PC-9 (cell line): ENCODE data around the gene CD9. TPM values are rescaled to one million over a fixed set of nuclear protein-coding genes. Genes with fewer than 3 reads are reported as not detected.

Experiments used
- BruUV-seq: library from RNA; stranded (reverse); fragments of 400-500 nt; replicated peaks from 2 replicates; lab custom pipeline; 2021; lab: Mats Ljungman, UMichigan
- CTCF ChIA-PET: fragments of 300-600 bp; sonication (Branson Sonifier 250); formaldehyde crosslinking; loops from one replicate; lab custom pipeline; 2022; ENCODE audit warnings: antibody characterized with exemption; lab: Charles Lee
- POLR2A ChIA-PET: fragments of 300-600 bp; sonication (Branson Sonifier 250); formaldehyde crosslinking; loops from one replicate; lab custom pipeline; 2022; ENCODE audit warnings: antibody characterized with exemption; ENCODE audit not compliant: unreplicated experiment; lab: Charles Lee
- DNase-seq, 2 experiments: peaks; one replicate each; pipeline versions ENCODE4 v3.0.0 to v3.0.0-alpha.2; 2015 to 2022; ENCODE audit warnings: mixed read lengths in 1 of 2
- H2AFZ ChIP-seq: fragments of 200-600 bp; sonication (generic); 2 replicates; pipeline ENCODE4 v1.8.1; 2017; ENCODE audit warnings: antibody characterized with exemption
- H3F3A ChIP-seq: fragments of 200-600 bp; sonication (generic); 2 replicates; pipeline ENCODE4 v1.8.1; 2017; ENCODE audit warnings: antibody characterized with exemption, mild to moderate bottlenecking, low read depth; ENCODE audit not compliant: insufficient read depth
- H3K27ac ChIP-seq: fragments of 200-600 bp; sonication (generic); 2 replicates; pipeline ENCODE4 v1.6.1; 2016; ENCODE audit warnings: mixed run types
- H3K27me3 ChIP-seq: fragments of 200-600 bp; sonication (generic); 2 replicates; pipeline ENCODE4 v1.6.1; 2016; ENCODE audit warnings: low read depth, mixed run types; ENCODE audit not compliant: insufficient read depth
- H3K36me3 ChIP-seq: fragments of 200-600 bp; sonication (generic); 2 replicates; pipeline ENCODE4 v1.6.1; 2016; ENCODE audit warnings: low read depth, mixed run types
- H3K4me1 ChIP-seq: fragments of 200-600 bp; sonication (generic); replicated peaks from 2 replicates; pipeline ENCODE4 v1.6.1; 2016; ENCODE audit warnings: mixed run types; ENCODE audit not compliant: insufficient read depth
- H3K4me2 ChIP-seq: fragments of 200-600 bp; sonication (generic); 2 replicates; pipeline ENCODE4 v1.6.1; 2017; ENCODE audit warnings: mixed run types
- H3K4me3 ChIP-seq: fragments of 200-600 bp; sonication (generic); 2 replicates; pipeline ENCODE4 v1.6.1; 2016; ENCODE audit warnings: mixed run types
- H3K79me2 ChIP-seq: fragments of 200-600 bp; sonication (generic); 2 replicates; pipeline ENCODE4 v1.6.1; 2017; ENCODE audit warnings: low read depth, mixed run types
- H3K9me2 ChIP-seq: fragments of 200-600 bp; sonication (generic); 2 replicates; pipeline ENCODE4 v1.8.1; 2017; ENCODE audit warnings: mild to moderate bottlenecking; ENCODE audit not compliant: insufficient read depth
- H3K9me3 ChIP-seq: fragments of 200-600 bp; sonication (generic); 2 replicates; pipeline ENCODE4 v1.8.1; 2016; ENCODE audit warnings: low read depth; ENCODE audit not compliant: insufficient read depth
- H4K20me1 ChIP-seq: fragments of 200-600 bp; sonication (generic); 2 replicates; pipeline ENCODE4 v1.8.1; 2017; ENCODE audit not compliant: insufficient read depth
- CTCF ChIP-seq: fragments of 200-600 bp; sonication (generic); conservative IDR thresholded peaks from 2 replicates; pipeline ENCODE4 v1.6.1; 2017; ENCODE audit warnings: mixed run types, antibody characterized with exemption, mild to moderate bottlenecking, moderate library complexity
- EZH2 ChIP-seq: fragments of 200-600 bp; sonication (generic); IDR thresholded peaks from 2 replicates; pipeline ENCODE4 v1.8.0; 2017; ENCODE audit warnings: antibody characterized with exemption, low read depth
- intact Hi-C: fragments of 100-400 bp; cut with micrococcal nuclease; formaldehyde crosslinking; loops from one replicate; pipeline ENCODE4 v1.10.0; 2022; ENCODE audit not compliant: unreplicated experiment
- total RNA-seq: library from RNA; stranded (reverse); gene quantifications from 2 replicates; pipeline ENCODE4 v1.2.3, GENCODE V29; 2021

CD9 gene
- total RNA-seq, 1 experiment from 2014 or later: 374 TPM

- H3K9me3 ChIP-seq: no peaks in the 10 kb centered on the region
- peak overlapping the region; percentile 23; the same call in 1 of the 2 replicates for H3K4me3 ChIP-seq
- intact Hi-C loops: loop anchor here (1.0 to 10.0 kb wide), 6 partner anchors 8 to 1948 kb away; partner anchors contain the start of gene TIGAR
- TF ChIP-seq EZH2 (no peak), CTCF (no peak)
- H3K27ac ChIP-seq: peak overlapping the region; percentile 98
- no peaks in the 10 kb centered on the region for H3K9me2 ChIP-seq
- peak overlapping the region; percentile 73 for H3K4me2 ChIP-seq
- H3K4me1 ChIP-seq: peaks cover 64% of the 10 kb centered on the region
- no peaks in the 10 kb centered on the region for H3K27me3 ChIP-seq
- CTCF ChIA-PET: interaction anchor here (0.6 to 2.8 kb wide), 10 partner anchors 12 to 192 kb away, joined by 3 to 17 read pairs (median 4); no protein-coding TSS in a partner anchor
- POLR2A ChIA-PET: interaction anchor here (0.6 to 2.8 kb wide), 27 partner anchors 9 to 1312 kb away, joined by 3 to 45 read pairs (median 5); partner anchors contain the start of genes CD9, GAPDH and ZNF384
- H3K79me2 ChIP-seq: no peaks in the 10 kb centered on the region
- DNase-seq: peak; percentile 99
- H4K20me1 ChIP-seq: no peaks in the 10 kb centered on the region
- BruUV-seq: TSS peak; percentile 39
- peaks cover 52% of the 10 kb centered on the region for H3F3A ChIP-seq
- H2AFZ ChIP-seq: no peak overlapping the region
- no peaks in the 10 kb centered on the region for H3K36me3 ChIP-seq
Measured at GRCh38 chr12:6272300-6273204, 72.4 kb downstream of the CD9 start.

GRCh38 chr12:6273205-6273540 is 73.0 kb downstream of the CD9 start:
- Histone ChIP-seq H3K4me3 (peak overlapping the region; percentile 12; the same call in 1 of the 2 replicates), H3K79me2 (no peaks in the 10 kb centered on the region), H2AFZ (no peak overlapping the region), H3K27me3 (no peaks in the 10 kb centered on the region), H3F3A (peaks cover 58% of the 10 kb centered on the region), H3K36me3 (no peaks in the 10 kb centered on the region), H3K4me1 (peaks cover 71% of the 10 kb centered on the region), H3K9me3 (no peaks in the 10 kb centered on the region), H4K20me1 (no peaks in the 10 kb centered on the region), H3K9me2 (no peaks in the 10 kb centered on the region), H3K27ac (peak overlapping the region; percentile 98), H3K4me2 (peak overlapping the region; percentile 73)
- intact Hi-C loops: loop anchor here (1.0 to 10.0 kb wide), 2 partner anchors 22 to 1948 kb away; partner anchors contain the start of gene TIGAR
- TF ChIP-seq CTCF (no peak), EZH2 (no peak)
- ChIA-PET CTCF (interaction anchor here (0.6 to 2.8 kb wide), 10 partner anchors 12 to 192 kb away, joined by 3 to 17 read pairs (median 4); no protein-coding TSS in a partner anchor), POLR2A (interaction anchor here (0.6 to 2.8 kb wide), 19 partner anchors 22 to 1311 kb away, joined by 3 to 45 read pairs (median 5); partner anchors contain the start of genes CD9, GAPDH and ZNF384)
- DNase-seq: no peak
- BruUV-seq: TSS peak; percentile 80

GRCh38 chr12:6273541-6274230 is 73.5 kb downstream of the CD9 start:
- TF ChIP-seq EZH2 (no peak), CTCF (no peak; the same call in 1 of the 2 replicates)
- H3K4me3 ChIP-seq: peak overlapping the region; percentile 12; the same call in 1 of the 2 replicates
- peak overlapping the region; percentile 98 for H3K27ac ChIP-seq
- DNase-seq: peak in 1 of 2 experiments; percentile 50
- H3K4me1 ChIP-seq: peaks cover 73% of the 10 kb centered on the region
- peaks cover 60% of the 10 kb centered on the region for H3F3A ChIP-seq
- no peaks in the 10 kb centered on the region for H3K27me3 ChIP-seq
- H3K36me3 ChIP-seq: no peaks in the 10 kb centered on the region
- ChIA-PET CTCF (interaction anchor here (1.3 to 2.8 kb wide), 6 partner anchors 11 to 78 kb away, joined by 3 to 17 read pairs (median 5); no protein-coding TSS in a partner anchor), POLR2A (interaction anchor here (0.5 to 2.8 kb wide), 23 partner anchors 33 to 1579 kb away, joined by 3 to 27 read pairs (median 5); partner anchors contain the start of genes CD9, GAPDH and ZNF384)
- BruUV-seq: TSS peak; percentile 6
- H3K4me2 ChIP-seq: peak overlapping the region; percentile 73
- intact Hi-C loops: loop anchor here (1.0 to 10.0 kb wide), 2 partner anchors 22 to 1949 kb away; partner anchors contain the start of gene TIGAR
- H3K79me2 ChIP-seq: no peaks in the 10 kb centered on the region
- H2AFZ ChIP-seq: no peak overlapping the region
- H3K9me3 ChIP-seq: no peaks in the 10 kb centered on the region
- no peaks in the 10 kb centered on the region for H3K9me2 ChIP-seq
- H4K20me1 ChIP-seq: no peaks in the 10 kb centered on the region
